ENCODE measurements around the gene QSER1.
"Not testable (repeated sequence)": the region's sequence is repeated elsewhere in the genome, so short reads cannot be mapped to it uniquely, and the experiment has no call there.

QSER1 gene

DNA sequence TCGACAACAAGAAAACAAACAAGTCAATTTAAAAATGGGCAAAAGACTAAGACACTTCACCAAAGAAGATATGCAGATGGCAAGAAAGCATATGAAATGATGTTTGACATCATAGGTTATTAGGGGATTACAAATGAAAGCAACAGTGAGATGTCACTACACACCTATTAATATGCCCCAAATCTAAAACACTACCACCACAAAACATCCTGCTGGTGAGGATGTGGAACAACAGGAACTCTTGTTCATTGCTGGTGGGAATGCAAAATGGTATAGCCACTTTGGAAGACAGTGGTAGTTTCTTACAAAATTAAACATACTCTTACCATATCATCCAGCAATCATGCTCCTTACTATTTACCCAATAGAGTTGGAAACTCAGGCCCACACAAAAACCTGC is 33.9 kb upstream of the QSER1 start:
- no peak overlapping the region for H3K4me3 ChIP-seq (ENCODE audit: low read depth, low read length)
- DNase-seq (ENCODE audit: low read depth), result peak; percentile 3
- TF ChIP-seq, protein P1, sequence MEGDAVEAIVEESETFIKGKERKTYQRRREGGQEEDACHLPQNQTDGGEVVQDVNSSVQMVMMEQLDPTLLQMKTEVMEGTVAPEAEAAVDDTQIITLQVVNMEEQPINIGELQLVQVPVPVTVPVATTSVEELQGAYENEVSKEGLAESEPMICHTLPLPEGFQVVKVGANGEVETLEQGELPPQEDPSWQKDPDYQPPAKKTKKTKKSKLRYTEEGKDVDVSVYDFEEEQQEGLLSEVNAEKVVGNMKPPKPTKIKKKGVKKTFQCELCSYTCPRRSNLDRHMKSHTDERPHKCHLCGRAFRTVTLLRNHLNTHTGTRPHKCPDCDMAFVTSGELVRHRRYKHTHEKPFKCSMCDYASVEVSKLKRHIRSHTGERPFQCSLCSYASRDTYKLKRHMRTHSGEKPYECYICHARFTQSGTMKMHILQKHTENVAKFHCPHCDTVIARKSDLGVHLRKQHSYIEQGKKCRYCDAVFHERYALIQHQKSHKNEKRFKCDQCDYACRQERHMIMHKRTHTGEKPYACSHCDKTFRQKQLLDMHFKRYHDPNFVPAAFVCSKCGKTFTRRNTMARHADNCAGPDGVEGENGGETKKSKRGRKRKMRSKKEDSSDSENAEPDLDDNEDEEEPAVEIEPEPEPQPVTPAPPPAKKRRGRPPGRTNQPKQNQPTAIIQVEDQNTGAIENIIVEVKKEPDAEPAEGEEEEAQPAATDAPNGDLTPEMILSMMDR (conservative IDR thresholded peaks at IDR 0.05; ENCODE audit: low read depth, low read length), result peak; percentile 28

DNA sequence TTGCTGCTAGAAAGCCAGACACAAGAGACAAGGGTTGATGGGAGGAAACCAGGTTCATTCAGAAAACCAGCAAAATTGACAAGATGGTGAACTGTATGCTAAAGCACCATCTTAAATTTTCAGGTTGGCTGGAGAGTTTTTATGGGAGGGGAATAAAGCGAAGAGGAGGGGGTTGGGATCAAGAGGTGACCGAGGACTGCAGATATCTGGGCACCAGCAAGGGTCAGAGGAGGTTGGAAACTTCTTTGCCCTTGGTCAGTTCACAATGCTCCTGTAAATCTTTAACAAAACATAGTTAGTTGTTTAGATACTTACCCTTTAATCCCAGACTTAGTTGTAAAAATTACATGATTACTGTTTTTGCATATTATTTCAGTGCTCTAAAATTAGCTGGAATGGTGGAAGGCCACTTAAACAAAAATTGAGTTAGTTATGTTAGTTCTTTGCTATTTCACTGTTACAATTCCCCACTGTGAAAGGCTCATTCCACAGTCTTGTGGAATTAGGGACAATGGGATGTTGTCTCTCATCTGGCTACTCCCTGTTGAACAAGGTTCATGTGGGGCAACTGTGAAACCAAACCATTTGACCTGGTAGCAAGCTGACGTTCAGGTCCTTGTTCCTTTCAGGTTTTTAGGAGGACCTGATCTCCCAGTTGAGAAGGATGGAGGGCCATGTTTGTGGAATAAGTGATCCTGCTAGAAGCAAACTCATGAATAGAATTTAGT is 30.6 kb upstream of the QSER1 start:
- TF ChIP-seq, protein P1 (conservative IDR thresholded peaks at IDR 0.05; ENCODE audit: low read depth, low read length), result no peak

DNA sequence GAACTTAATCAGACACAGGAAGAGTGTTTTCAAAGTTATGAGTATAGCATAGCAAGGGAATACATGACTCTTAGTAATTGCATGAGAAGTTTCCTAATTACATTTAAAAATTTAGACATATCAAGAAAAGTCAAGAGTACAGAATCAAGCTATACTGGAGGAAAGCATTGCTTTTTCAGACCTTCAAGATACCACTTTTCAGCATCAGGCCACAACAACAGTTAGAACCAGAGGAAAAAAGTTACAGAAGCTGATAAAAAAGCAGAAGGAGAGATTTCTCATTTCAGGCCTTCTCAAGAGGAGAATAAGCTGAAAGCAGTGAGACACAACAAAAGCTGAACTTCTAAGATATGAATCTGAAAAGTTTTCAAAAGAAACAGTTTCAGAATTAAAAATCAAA is 28.1 kb upstream of the QSER1 start:
- TF ChIP-seq, protein P1 (conservative IDR thresholded peaks at IDR 0.05; ENCODE audit: low read depth, low read length), result no peak
- no peak for DNase-seq (ENCODE audit: low read depth)
- H3K4me3 ChIP-seq (ENCODE audit: low read depth, low read length), result no peak overlapping the region

More for the DNA sequence above, 30.6 kb upstream of the QSER1 start:
- H3K4me3 ChIP-seq (ENCODE audit: low read depth, low read length), result no peak overlapping the region
- DNase-seq (ENCODE audit: low read depth), result no peak

DNA sequence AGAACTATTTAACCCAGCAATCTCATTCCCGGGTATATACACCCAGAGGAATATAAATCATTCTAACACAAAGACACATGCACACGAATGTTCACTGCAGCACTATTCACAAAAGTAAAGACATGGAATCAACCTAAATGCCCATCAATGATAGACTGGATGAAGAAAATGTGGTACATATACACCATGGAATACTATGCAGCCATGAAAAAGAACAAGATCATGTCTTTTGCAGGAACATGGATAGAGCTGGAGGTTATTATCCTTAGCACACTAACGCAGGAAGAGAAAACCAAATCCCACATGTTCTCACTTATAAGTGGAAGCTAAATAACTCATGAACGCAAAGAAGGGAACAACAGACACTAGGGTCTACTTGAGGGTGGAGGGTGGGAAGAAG is 23.9 kb upstream of the QSER1 start:
- DNase-seq (ENCODE audit: low read depth); H3K4me3 ChIP-seq (ENCODE audit: low read depth, low read length): not testable (repeated sequence)

DNA sequence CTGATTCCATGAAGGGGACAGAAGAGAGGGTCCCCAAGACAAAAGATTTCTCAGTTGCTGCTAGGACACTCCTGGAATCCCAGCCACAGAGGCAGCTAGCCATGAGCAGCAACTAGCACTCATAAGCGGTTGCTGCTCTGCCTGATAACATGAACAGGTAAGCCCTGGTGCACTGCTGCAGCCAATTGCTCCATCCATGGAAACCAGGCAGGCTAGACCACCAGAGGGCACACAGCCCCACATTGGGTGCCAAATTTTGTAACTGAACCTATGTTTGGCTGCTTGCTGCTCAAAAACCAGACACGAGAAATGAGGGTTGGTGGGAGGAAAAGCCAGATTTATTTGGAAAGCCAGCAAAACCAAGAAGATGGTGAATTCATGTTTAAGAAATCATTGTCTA is 21.9 kb upstream of the QSER1 start:
- TF ChIP-seq, protein P1 (conservative IDR thresholded peaks at IDR 0.05; ENCODE audit: low read depth, low read length), result peak; percentile 57
- H3K4me3 ChIP-seq (ENCODE audit: low read depth, low read length), result no peak overlapping the region
- DNase-seq (ENCODE audit: low read depth), result peak; percentile 18

DNA sequence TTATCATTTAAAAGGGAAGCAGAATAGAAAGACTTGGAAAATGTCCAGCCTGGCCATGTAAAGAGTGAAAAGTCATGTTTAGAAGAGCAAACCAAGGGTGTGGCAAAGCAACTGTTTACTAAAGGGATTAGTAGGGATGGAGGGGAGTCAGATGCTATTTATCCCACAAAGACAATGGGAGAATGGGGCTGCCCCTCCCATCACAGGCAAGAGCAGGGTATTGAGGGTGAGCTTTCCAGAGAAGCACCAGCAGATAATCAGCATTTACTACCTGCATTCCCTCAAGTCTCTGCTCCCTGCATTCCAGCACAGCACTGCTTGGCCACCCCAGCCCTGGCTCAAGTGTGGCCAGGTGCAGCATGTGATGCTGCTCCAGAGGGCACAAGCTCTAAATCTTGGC is 18.5 kb upstream of the QSER1 start:
- H3K4me3 ChIP-seq (ENCODE audit: low read depth, low read length), result no peak overlapping the region
- DNase-seq (ENCODE audit: low read depth), result no peak
- TF ChIP-seq, protein P1 (conservative IDR thresholded peaks at IDR 0.05; ENCODE audit: low read depth, low read length), result no peak

DNA sequence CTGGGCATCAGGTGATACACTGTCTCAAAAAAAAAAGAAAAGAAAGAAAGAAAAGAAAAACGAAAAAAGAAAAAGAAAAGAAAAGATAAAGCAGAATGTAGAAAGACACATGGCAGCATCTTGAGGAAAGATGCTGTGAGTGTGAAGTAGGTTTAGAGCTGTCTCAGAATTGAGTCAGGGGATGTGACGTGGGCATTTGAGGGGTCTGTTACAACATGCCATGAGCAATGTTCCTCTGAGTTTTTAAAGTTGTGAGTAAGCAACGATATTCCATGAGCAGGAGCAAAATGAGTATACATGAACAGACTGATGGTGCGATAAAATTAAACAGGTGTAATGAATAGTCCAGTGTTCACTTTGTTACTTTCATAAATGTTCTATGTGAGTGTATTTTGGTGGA is 11.3 kb upstream of the QSER1 start:
- TF ChIP-seq, protein P1 (conservative IDR thresholded peaks at IDR 0.05; ENCODE audit: low read depth, low read length), result no peak
- DNase-seq (ENCODE audit: low read depth), result no peak
- H3K4me3 ChIP-seq (ENCODE audit: low read depth, low read length), result no peak overlapping the region

Data from choroid plexus epithelial cell (primary cell).